GM12801 (cell line): ENCODE measurements around the gene ZDHHC18.

Experiments
- TF ChIP-seq, protein P1 (sequence below): IDR thresholded peaks from one replicate; pipeline ENCODE4 v1.5.1; 2011; ENCODE audit warnings: control low read depth; ENCODE audit not compliant: insufficient read length; ENCODE audit errors: extremely low read depth

ZDHHC18 gene, protein sequence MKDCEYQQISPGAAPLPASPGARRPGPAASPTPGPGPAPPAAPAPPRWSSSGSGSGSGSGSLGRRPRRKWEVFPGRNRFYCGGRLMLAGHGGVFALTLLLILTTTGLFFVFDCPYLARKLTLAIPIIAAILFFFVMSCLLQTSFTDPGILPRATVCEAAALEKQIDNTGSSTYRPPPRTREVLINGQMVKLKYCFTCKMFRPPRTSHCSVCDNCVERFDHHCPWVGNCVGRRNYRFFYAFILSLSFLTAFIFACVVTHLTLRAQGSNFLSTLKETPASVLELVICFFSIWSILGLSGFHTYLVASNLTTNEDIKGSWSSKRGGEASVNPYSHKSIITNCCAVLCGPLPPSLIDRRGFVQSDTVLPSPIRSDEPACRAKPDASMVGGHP

DNA sequence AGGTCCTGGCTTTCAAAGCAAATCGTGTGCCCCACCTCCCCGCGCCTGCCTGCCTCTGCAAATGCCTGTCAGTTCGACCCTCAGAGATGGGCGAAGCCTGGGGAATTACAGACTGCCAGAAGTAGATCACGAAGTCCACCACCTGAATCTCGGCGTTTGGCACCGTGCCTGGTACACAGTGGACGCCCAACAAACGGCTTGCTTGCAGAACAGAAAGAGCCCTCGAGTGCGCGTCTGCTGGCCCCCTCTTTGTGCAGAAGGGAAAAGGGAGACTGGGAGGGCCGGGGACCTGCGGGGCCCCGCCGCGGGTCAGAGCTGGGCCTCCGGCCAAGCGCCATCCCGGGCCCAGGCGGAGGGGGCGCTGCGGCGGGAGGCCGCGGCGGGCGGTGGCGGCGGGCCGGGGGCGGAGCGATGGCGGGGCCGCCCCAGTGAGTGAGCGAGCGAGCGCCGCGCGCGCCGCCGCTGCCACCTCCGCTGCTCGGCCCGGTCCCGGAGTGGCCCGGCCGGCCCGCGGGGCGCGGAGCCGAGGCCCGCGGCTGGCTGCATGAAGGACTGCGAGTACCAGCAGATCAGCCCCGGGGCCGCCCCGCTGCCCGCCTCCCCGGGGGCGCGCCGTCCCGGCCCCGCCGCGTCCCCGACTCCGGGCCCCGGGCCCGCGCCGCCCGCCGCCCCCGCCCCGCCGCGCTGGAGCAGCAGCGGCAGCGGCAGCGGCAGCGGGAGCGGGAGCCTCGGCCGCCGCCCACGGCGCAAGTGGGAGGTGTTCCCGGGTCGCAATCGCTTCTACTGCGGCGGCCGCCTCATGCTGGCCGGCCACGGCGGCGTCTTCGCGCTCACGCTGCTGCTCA, at the start of gene ZDHHC18:
Gene ZDHHC18 (plus strand): TSS at position 428 of the 845 bp plus-strand sequence. CDS start 117 bp downstream, at position 545.
- TF ChIP-seq, protein P1, sequence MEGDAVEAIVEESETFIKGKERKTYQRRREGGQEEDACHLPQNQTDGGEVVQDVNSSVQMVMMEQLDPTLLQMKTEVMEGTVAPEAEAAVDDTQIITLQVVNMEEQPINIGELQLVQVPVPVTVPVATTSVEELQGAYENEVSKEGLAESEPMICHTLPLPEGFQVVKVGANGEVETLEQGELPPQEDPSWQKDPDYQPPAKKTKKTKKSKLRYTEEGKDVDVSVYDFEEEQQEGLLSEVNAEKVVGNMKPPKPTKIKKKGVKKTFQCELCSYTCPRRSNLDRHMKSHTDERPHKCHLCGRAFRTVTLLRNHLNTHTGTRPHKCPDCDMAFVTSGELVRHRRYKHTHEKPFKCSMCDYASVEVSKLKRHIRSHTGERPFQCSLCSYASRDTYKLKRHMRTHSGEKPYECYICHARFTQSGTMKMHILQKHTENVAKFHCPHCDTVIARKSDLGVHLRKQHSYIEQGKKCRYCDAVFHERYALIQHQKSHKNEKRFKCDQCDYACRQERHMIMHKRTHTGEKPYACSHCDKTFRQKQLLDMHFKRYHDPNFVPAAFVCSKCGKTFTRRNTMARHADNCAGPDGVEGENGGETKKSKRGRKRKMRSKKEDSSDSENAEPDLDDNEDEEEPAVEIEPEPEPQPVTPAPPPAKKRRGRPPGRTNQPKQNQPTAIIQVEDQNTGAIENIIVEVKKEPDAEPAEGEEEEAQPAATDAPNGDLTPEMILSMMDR, result no peak

DNA sequence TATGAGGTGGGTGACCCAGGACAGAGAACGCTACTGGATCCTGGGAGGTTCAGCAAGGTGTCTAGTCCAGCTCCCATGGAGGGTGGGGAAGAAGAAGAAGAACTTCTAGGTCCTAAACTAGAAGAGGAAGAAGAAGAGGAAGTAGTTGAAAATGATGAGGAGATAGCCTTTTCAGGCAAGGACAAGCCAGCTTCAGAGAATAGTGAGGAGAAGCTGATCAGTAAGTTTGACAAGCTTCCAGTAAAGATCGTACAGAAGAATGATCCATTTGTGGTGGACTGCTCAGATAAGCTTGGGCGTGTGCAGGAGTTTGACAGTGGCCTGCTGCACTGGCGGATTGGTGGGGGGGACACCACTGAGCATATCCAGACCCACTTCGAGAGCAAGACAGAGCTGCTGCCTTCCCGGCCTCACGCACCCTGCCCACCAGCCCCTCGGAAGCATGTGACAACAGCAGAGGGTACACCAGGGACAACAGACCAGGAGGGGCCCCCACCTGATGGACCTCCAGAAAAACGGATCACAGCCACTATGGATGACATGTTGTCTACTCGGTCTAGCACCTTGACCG, 47.3 kb upstream of the ZDHHC18 start:
- TF ChIP-seq, protein P1, result no peak

DNA sequence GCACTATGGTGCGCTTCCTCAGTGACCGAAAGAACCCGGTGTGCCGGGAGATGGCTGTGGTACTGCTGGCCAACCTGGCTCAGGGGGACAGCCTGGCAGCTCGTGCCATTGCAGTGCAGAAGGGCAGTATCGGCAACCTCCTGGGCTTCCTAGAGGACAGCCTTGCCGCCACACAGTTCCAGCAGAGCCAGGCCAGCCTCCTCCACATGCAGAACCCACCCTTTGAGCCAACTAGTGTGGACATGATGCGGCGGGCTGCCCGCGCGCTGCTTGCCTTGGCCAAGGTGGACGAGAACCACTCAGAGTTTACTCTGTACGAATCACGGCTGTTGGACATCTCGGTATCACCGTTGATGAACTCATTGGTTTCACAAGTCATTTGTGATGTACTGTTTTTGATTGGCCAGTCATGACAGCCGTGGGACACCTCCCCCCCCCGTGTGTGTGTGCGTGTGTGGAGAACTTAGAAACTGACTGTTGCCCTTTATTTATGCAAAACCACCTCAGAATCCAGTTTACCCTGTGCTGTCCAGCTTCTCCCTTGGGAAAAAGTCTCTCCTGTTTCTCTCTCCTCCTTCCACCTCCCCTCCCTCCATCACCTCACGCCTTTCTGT, 46.0 kb upstream of the ZDHHC18 start:
- TF ChIP-seq, protein P1, result no peak

DNA sequence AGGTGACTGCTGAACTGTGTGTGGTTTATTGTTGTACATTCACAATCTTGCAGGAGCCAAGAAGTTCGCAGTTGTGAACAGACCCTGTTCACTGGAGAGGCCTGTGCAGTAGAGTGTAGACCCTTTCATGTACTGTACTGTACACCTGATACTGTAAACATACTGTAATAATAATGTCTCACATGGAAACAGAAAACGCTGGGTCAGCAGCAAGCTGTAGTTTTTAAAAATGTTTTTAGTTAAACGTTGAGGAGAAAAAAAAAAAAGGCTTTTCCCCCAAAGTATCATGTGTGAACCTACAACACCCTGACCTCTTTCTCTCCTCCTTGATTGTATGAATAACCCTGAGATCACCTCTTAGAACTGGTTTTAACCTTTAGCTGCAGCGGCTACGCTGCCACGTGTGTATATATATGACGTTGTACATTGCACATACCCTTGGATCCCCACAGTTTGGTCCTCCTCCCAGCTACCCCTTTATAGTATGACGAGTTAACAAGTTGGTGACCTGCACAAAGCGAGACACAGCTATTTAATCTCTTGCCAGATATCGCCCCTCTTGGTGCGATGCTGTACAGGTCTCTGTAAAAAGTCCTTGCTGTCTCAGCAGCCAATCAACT, 45.2 kb upstream of the ZDHHC18 start:
- TF ChIP-seq, protein P1, result no peak

DNA sequence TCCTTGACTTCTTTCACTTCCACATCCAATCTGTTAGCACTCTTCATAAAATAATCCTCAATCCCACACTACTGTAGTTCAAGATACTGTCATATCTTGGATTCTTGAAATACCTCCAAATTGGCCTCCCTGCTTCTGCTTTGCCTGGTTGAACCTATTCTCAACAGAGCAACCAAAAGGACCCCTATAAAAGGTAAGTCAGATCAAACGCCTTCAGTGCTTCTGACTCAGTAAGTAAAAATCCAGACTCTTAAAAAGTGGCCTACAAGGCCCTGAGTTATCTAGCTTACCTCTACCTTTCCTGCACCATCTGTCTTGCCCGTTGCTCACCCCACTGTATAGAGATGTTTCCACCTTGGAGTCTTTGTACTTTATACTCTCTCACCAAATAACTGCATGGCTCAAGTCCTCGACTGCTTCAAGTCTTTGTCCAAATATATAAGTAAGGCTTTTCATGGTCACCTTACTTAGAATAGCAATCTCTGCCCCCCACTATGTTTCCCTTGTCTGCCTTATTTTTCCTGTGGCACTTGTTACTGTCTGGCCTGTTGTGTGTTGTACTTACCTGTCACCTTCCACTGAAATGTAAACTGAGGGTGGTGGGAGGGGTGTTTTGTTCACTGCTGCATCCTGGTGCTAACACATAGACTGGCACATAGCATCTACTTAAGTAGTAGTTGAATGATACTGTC, 43.8 kb upstream of the ZDHHC18 start:
- TF ChIP-seq, protein P1, result no peak

DNA sequence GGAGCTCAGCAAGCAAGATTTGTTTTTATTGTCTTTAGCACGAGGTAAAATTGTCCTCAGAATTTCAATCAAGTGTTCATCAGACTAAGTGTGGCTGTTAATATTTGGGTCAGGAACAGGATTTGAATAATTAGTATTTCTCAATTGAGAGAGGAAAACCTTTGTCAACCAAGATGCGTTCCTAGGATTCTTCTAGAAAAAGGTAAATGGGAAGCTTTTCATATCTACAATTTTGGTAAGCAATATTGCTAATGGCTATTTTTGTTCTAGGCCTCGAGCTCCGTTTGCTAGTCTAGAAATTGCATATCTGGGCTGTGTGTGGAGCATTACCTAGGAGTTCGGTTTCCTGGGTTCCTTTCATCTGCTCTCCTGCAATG, 42.9 kb upstream of the ZDHHC18 start:
- TF ChIP-seq, protein P1, result no peak
